ENCODE measurements around the gene SLC1A3.
A peak's percentile ranks its signal among the peaks of the same experiment; 100 is the strongest.

The SLC1A3 gene

GRCh38 chr5:36683821-36684434, 77.5 kb downstream of the SLC1A3 start:
- DNase-seq (ENCODE audit: low spot score in 2 of 2): no peak
- Mint-ChIP-seq H3K27ac (no peak overlapping the region), H3K4me3 (no peak overlapping the region), H3K9me3 (no peaks in the 10 kb centered on the region), H3K27me3 (peaks cover 3% of the 10 kb centered on the region), H3K36me3 (no peaks in the 10 kb centered on the region), H3K4me1 (no peaks in the 10 kb centered on the region)
- ATAC-seq (ENCODE audit: low read depth): no peak

GRCh38 chr5:36685631-36686288, 79.4 kb downstream of the SLC1A3 start:
- DNase-seq (ENCODE audit: low spot score in 2 of 2) (no peak), ATAC-seq (ENCODE audit: low read depth) (no peak)
- no peaks in the 10 kb centered on the region for H3K27me3 Mint-ChIP-seq
- no peaks in the 10 kb centered on the region for H3K36me3 Mint-ChIP-seq
- peaks cover 7% of the 10 kb centered on the region for H3K4me1 Mint-ChIP-seq
- no peak overlapping the region for H3K27ac Mint-ChIP-seq
- no peak overlapping the region for H3K4me3 Mint-ChIP-seq
- H3K9me3 Mint-ChIP-seq: no peaks in the 10 kb centered on the region

GRCh38 chr5:36686881-36687280, 80.5 kb downstream of the SLC1A3 start:
- no peak for ATAC-seq (ENCODE audit: low read depth)
- Mint-ChIP-seq H3K9me3 (no peaks in the 10 kb centered on the region), H3K36me3 (no peaks in the 10 kb centered on the region), H3K27ac (no peak overlapping the region), H3K4me3 (no peak overlapping the region), H3K27me3 (no peaks in the 10 kb centered on the region), H3K4me1 (peaks cover 7% of the 10 kb centered on the region)
- DNase-seq (ENCODE audit: low spot score in 2 of 2): no peak

GRCh38 chr5:36688722-36689121, 82.3 kb downstream of the SLC1A3 start:
- DNase-seq (ENCODE audit: low spot score in 2 of 2): no peak
- no peak for ATAC-seq (ENCODE audit: low read depth)
- no peaks in the 10 kb centered on the region for H3K36me3 Mint-ChIP-seq
- H3K4me3 Mint-ChIP-seq: no peak overlapping the region
- peaks cover 12% of the 10 kb centered on the region for H3K4me1 Mint-ChIP-seq
- H3K27ac Mint-ChIP-seq: no peak overlapping the region
- H3K9me3 Mint-ChIP-seq: no peaks in the 10 kb centered on the region
- no peaks in the 10 kb centered on the region for H3K27me3 Mint-ChIP-seq

- no peaks in the 10 kb centered on the region for H3K9me3 Mint-ChIP-seq
- H3K27me3 Mint-ChIP-seq: no peaks in the 10 kb centered on the region
- H3K4me3 Mint-ChIP-seq: peak overlapping the region; percentile 14
- H3K36me3 Mint-ChIP-seq: no peaks in the 10 kb centered on the region
- H3K4me1 Mint-ChIP-seq: peaks cover 12% of the 10 kb centered on the region
- ATAC-seq (ENCODE audit: low read depth) (peak; percentile 44), DNase-seq (ENCODE audit: low spot score in 2 of 2) (no peak)
- H3K27ac Mint-ChIP-seq: no peak overlapping the region
These were observed 82.8 kb downstream of the SLC1A3 start for GRCh38 chr5:36689225-36689624.

- DNase-seq (ENCODE audit: low spot score in 2 of 2) (peak; percentile 63 to 65), ATAC-seq (ENCODE audit: low read depth) (peak; percentile 84)
- Mint-ChIP-seq H3K4me3 (peak overlapping the region; percentile 92), H3K27ac (peak overlapping the region; percentile 10), H3K27me3 (no peaks in the 10 kb centered on the region), H3K36me3 (no peaks in the 10 kb centered on the region), H3K4me1 (peaks cover 12% of the 10 kb centered on the region), H3K9me3 (no peaks in the 10 kb centered on the region)
These were observed 83.9 kb downstream of the SLC1A3 start for GRCh38 chr5:36690041-36690961.

GRCh38 chr5:36691226-36691625, 84.8 kb downstream of the SLC1A3 start:
- DNase-seq (ENCODE audit: low spot score in 2 of 2): no peak
- H3K4me3 Mint-ChIP-seq: no peak overlapping the region
- no peaks in the 10 kb centered on the region for H3K27me3 Mint-ChIP-seq
- peaks cover 15% of the 10 kb centered on the region for H3K4me1 Mint-ChIP-seq
- H3K36me3 Mint-ChIP-seq: no peaks in the 10 kb centered on the region
- H3K9me3 Mint-ChIP-seq: no peaks in the 10 kb centered on the region
- H3K27ac Mint-ChIP-seq: no peak overlapping the region
- no peak for ATAC-seq (ENCODE audit: low read depth)

- Mint-ChIP-seq H3K4me1 (peaks cover 19% of the 10 kb centered on the region), H3K9me3 (no peaks in the 10 kb centered on the region), H3K4me3 (no peak overlapping the region), H3K36me3 (no peaks in the 10 kb centered on the region), H3K27ac (no peak overlapping the region), H3K27me3 (no peaks in the 10 kb centered on the region)
- no peak for ATAC-seq (ENCODE audit: low read depth)
- DNase-seq (ENCODE audit: low spot score in 2 of 2): no peak
These were observed 85.4 kb downstream of the SLC1A3 start for GRCh38 chr5:36691696-36692371.

- DNase-seq (ENCODE audit: low spot score in 2 of 2): peak; percentile 25 to 57
- Mint-ChIP-seq H3K4me3 (peak overlapping the region; percentile 67), H3K36me3 (no peaks in the 10 kb centered on the region), H3K4me1 (peaks cover 19% of the 10 kb centered on the region), H3K27me3 (no peaks in the 10 kb centered on the region), H3K9me3 (no peaks in the 10 kb centered on the region), H3K27ac (no peak overlapping the region)
- peak; percentile 52 for ATAC-seq (ENCODE audit: low read depth)
These were observed 86.7 kb downstream of the SLC1A3 start for GRCh38 chr5:36692791-36693763.

- H3K9me3 Mint-ChIP-seq: no peaks in the 10 kb centered on the region
- ATAC-seq (ENCODE audit: low read depth) (no peak), DNase-seq (ENCODE audit: low spot score in 2 of 2) (no peak)
- no peaks in the 10 kb centered on the region for H3K27me3 Mint-ChIP-seq
- peaks cover 19% of the 10 kb centered on the region for H3K4me1 Mint-ChIP-seq
- H3K27ac Mint-ChIP-seq: no peak overlapping the region
- peaks cover 1% of the 10 kb centered on the region for H3K36me3 Mint-ChIP-seq
- no peak overlapping the region for H3K4me3 Mint-ChIP-seq
These were observed 87.9 kb downstream of the SLC1A3 start for GRCh38 chr5:36694351-36694750.

GRCh38 chr5:36696059-36696673, 89.8 kb downstream of the SLC1A3 start:
- peaks cover 20% of the 10 kb centered on the region for H3K4me1 Mint-ChIP-seq
- no peaks in the 10 kb centered on the region for H3K9me3 Mint-ChIP-seq
- peaks cover 4% of the 10 kb centered on the region for H3K36me3 Mint-ChIP-seq
- DNase-seq (ENCODE audit: low spot score in 2 of 2): peak in 1 of 2 donors; percentile 27
- peak; percentile 70 for ATAC-seq (ENCODE audit: low read depth)
- H3K27me3 Mint-ChIP-seq: no peaks in the 10 kb centered on the region
- H3K27ac Mint-ChIP-seq: peak overlapping the region; percentile 47
- no peak overlapping the region for H3K4me3 Mint-ChIP-seq

GRCh38 chr5:36698031-36698430, 91.6 kb downstream of the SLC1A3 start:
- H3K4me3 Mint-ChIP-seq: no peak overlapping the region
- ATAC-seq (ENCODE audit: low read depth) (no peak), DNase-seq (ENCODE audit: low spot score in 2 of 2) (no peak)
- no peaks in the 10 kb centered on the region for H3K9me3 Mint-ChIP-seq
- peaks cover 31% of the 10 kb centered on the region for H3K4me1 Mint-ChIP-seq
- no peaks in the 10 kb centered on the region for H3K27me3 Mint-ChIP-seq
- H3K27ac Mint-ChIP-seq: no peak overlapping the region
- peaks cover 9% of the 10 kb centered on the region for H3K36me3 Mint-ChIP-seq
